ENCODE measurements around the gene ARHGAP1. TPM values are rescaled to one million over a fixed set of nuclear protein-coding genes. Genes with fewer than 3 reads are reported as not detected.

ARHGAP1 gene
- total and polyA plus RNA-seq, 9 of the 15 experiments (the other 6 are each of a cell fraction or from before 2014, with no cell fraction given): 3.6 to 30.4 (median 8.2) TPM

DNA sequence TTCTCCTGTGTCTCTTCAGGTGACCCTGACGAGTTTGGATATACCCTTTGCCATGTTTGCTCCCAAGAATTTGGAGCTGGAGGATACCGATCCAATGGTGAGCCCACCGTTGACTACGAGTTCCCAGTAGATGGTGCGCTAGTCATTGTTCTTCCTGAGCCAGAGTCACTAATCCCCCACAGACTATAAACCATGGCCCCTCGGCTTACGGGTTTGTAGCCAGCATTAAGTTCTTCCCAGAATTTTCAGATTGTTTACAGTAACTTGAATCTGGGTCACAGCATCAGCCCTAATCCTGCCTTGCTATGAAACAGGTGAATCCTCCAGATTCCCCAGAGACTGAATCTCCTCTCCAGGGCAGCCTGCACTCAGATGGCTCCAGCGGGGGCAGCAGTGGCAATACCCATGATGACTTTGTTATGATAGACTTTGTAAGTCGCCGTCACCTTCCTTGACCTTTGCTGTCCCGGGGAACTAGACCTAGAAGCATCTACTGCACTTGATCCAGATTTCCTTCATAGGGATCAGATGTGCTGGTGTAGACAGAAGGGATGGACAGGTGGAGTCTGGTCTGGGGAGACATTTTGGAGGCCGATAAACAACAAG, 31.8 kb downstream of the ARHGAP1 start:
- BruUV-seq (replicated peaks): no TSS peak
- Histone ChIP-seq H3K9me3 (replicated peaks; ENCODE audit: control insufficient read depth, insufficient read depth, low read depth, low read length) (no peaks in the 10 kb centered on the region), H3K79me2 (ENCODE audit: control insufficient read depth, insufficient read depth, low read length) (no peaks in the 10 kb centered on the region), H3K9me1 (ENCODE audit: control insufficient read depth, insufficient read depth, low read length) (peaks cover 7% of the 10 kb centered on the region), H3K36me3 (ENCODE audit: control insufficient read depth, insufficient read depth, low read length) (peaks cover 80% of the 10 kb centered on the region), H3K9ac (ENCODE audit: insufficient read depth in 1 of 2, low read depth in 2 of 2, low read length in 2 of 2) (no peak overlapping the region; a peak in 1 of 4 replicates), H3K27ac (ENCODE audit: extremely low read depth, low read depth, low read length) (no peak overlapping the region), H2AFZ (ENCODE audit: low read depth, low read length) (no peak overlapping the region), H3K4me2 (ENCODE audit: insufficient read depth, low read length) (no peak overlapping the region), H3K27me3 (ENCODE audit: control insufficient read depth in 2 of 2, insufficient read depth in 2 of 2, low read length in 2 of 2) (no peaks in the 10 kb centered on the region), H4K20me1 (replicated peaks; ENCODE audit: control insufficient read depth, insufficient read depth, low read length) (no peaks in the 10 kb centered on the region), H3K4me1 (replicated peaks in 1 of 2; ENCODE audit: control insufficient read depth in 2 of 2, insufficient read depth in 2 of 2, low read length in 2 of 2) (peaks cover 6 to 13% of the 10 kb centered on the region in 2 experiments; a peak in 3 of 5 replicates), H3K4me3 (no peak overlapping the region)
- in situ Hi-C loops (cut with MboI): no loop called here
- DNase-seq (ENCODE audit: extremely low read depth in 1 of 4, low spot score in 3 of 4) (no peak), ATAC-seq (no peak), FAIRE-seq (no peak)
- intact Hi-C loops (cut with micrococcal nuclease): no loop called here
- 88% methylated on average over 12 of the region's 12 CpGs for WGBS (ENCODE audit: insufficient coverage, low coverage, missing lambda C conversion rate)
- TF ChIP-seq NFE2L1 (tag; IDR thresholded peaks at IDR 0.05; ENCODE audit: borderline replicate concordance, low read depth): no peak
- TF ChIP-seq PPARD (CRISPR knock-in tag; IDR thresholded peaks at IDR 0.05): no peak
- no peak for TF ChIP-seq ZNF174 (CRISPR knock-in tag; IDR thresholded peaks at IDR 0.05)
- TF ChIP-seq, protein P1, sequence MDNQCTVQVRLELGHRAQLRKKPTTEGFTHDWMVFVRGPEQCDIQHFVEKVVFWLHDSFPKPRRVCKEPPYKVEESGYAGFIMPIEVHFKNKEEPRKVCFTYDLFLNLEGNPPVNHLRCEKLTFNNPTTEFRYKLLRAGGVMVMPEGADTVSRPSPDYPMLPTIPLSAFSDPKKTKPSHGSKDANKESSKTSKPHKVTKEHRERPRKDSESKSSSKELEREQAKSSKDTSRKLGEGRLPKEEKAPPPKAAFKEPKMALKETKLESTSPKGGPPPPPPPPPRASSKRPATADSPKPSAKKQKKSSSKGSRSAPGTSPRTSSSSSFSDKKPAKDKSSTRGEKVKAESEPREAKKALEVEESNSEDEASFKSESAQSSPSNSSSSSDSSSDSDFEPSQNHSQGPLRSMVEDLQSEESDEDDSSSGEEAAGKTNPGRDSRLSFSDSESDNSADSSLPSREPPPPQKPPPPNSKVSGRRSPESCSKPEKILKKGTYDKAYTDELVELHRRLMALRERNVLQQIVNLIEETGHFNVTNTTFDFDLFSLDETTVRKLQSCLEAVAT (IDR thresholded peaks at IDR 0.05): no peak
- TF ChIP-seq ZNF551 (CRISPR knock-in tag; IDR thresholded peaks at IDR 0.05): no peak
- TF ChIP-seq POLR2B (IDR thresholded peaks at IDR 0.05; ENCODE audit: low read depth, partially characterized antibody): no peak
- TF ChIP-seq, protein P2, sequence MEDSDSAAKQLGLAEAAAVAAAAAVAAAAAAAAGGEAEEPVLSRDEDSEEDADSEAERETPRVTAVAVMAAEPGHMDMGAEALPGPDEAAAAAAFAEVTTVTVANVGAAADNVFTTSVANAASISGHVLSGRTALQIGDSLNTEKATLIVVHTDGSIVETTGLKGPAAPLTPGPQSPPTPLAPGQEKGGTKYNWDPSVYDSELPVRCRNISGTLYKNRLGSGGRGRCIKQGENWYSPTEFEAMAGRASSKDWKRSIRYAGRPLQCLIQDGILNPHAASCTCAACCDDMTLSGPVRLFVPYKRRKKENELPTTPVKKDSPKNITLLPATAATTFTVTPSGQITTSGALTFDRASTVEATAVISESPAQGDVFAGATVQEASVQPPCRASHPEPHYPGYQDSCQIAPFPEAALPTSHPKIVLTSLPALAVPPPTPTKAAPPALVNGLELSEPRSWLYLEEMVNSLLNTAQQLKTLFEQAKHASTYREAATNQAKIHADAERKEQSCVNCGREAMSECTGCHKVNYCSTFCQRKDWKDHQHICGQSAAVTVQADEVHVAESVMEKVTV (CRISPR knock-in tag; IDR thresholded peaks at IDR 0.05): no peak
- TF ChIP-seq ZBED1 (IDR thresholded peaks at IDR 0.05): no peak
- TF ChIP-seq ZNF239 (CRISPR knock-in tag; IDR thresholded peaks at IDR 0.05): no peak
- TF ChIP-seq SMARCA4 (IDR thresholded peaks at IDR 0.05): no peak
- TF ChIP-seq RBBP5 (IDR thresholded peaks at IDR 0.05; ENCODE audit: borderline replicate concordance, insufficient read depth, low read length, poor library complexity, severe bottlenecking): no peak
- no peak for TF ChIP-seq MTF1 (CRISPR knock-in tag; IDR thresholded peaks at IDR 0.05; ENCODE audit: borderline replicate concordance)
- ChIA-PET CTCF (ENCODE audit: low intra/inter-chr PET ratio) (no interaction called here), POLR2A (interaction anchor here (0.9 to 1.4 kb wide), 3 partner anchors 13 to 35 kb away, joined by 3 read pairs; no protein-coding TSS in a partner anchor)
